Mesothelial cell of epicardium (in vitro differentiated cells): ENCODE data around the gene TBC1D4. TPM values are rescaled to one million over a fixed set of nuclear protein-coding genes. Genes with fewer than 3 reads are reported as not detected.
A peak's percentile ranks its signal among the peaks of the same experiment; 100 is the strongest.

ENCODE experiments used
- DNase-seq, 2 experiments: peaks; one replicate each; pipeline ENCODE4 v3.0.0; 2021; ENCODE audit warnings: low spot score in 2 of 2; ENCODE audit not compliant: unreplicated experiment in 2 of 2
- H3K27ac Mint-ChIP-seq: 2 replicates; pipeline ENCODE4 v1.8.0; 2021; ENCODE audit warnings: mixed read lengths
- H3K27me3 Mint-ChIP-seq: 2 replicates; pipeline ENCODE4 v1.8.0; 2021; ENCODE audit warnings: low read depth, mixed read lengths
- H3K36me3 Mint-ChIP-seq: 2 replicates; pipeline ENCODE4 v1.8.0; 2021; ENCODE audit warnings: mixed read lengths
- H3K4me1 Mint-ChIP-seq: 2 replicates; pipeline ENCODE4 v1.8.0; 2021; ENCODE audit warnings: mixed read lengths
- H3K4me3 Mint-ChIP-seq: 2 replicates; pipeline ENCODE4 v1.8.0; 2021; ENCODE audit warnings: mild to moderate bottlenecking, moderate library complexity, mixed read lengths
- H3K9me3 Mint-ChIP-seq: 2 replicates; pipeline ENCODE4 v1.8.0; 2021; ENCODE audit warnings: mixed read lengths
- total RNA-seq: library from RNA; stranded (reverse); gene quantifications from 3 replicates; pipeline ENCODE4 v1.2.1, GENCODE V29; 2021
- TF ChIP-seq, protein P1 (sequence below): fragments of 200-600 bp; sonication (generic); IDR thresholded peaks from one replicate; pipeline ENCODE4 v1.5.0; 2021; ENCODE audit warnings: antibody characterized with exemption; ENCODE audit not compliant: unreplicated experiment

The TBC1D4 gene
- total RNA-seq, 1 donor from 2014 or later, result 20.5 TPM

DNA sequence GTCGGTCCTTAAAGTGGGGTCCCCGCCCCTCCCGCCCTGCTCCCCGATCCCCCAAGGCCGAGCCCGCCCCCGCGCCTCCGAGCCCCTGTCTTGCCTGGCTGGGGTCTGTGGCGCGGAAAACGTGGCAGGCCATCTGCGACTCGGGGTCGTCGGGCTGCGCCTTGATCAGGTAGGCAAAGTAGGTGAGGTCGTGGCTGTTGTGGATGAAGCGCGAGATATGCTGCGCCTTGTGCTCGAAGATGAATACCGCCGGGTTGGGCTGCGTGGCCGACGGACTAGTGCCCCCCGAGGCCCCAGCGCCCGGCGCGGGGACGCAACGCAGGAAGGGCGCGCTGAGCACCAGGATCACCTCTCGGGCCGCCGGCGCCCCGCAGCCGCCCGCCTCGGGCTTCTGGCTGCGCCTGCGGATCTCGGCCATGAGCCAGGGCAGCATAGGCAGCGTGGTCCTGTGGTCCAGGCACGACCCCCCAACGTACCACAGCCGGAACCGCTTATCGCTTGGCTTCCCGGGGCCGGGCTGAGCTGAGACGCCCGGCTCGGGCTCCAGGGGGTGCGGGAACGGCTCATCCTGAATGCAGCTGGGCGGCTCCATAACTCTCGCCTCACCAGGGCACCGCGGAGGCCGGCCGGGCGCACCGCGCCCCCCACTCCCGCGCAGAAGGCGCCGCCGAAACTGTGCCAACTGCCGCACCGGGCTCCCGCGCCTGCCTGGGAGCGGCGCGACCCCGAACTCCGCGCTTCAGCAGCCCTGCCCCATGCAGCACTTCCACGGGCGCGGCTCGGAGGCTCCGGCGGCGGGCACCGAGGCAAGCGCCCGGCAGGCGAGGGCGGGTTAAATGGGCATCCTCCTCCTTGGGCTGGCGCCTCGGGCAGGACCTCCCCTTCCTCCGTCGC, 546 bp downstream of the TBC1D4 start:
- Mint-ChIP-seq H3K27ac (peak overlapping the region; percentile 75), H3K27me3 (no peaks in the 10 kb centered on the region), H3K4me3 (peak overlapping the region; percentile 99), H3K4me1 (peaks cover 37% of the 10 kb centered on the region), H3K9me3 (no peaks in the 10 kb centered on the region), H3K36me3 (no peaks in the 10 kb centered on the region)
- TF ChIP-seq, protein P1, sequence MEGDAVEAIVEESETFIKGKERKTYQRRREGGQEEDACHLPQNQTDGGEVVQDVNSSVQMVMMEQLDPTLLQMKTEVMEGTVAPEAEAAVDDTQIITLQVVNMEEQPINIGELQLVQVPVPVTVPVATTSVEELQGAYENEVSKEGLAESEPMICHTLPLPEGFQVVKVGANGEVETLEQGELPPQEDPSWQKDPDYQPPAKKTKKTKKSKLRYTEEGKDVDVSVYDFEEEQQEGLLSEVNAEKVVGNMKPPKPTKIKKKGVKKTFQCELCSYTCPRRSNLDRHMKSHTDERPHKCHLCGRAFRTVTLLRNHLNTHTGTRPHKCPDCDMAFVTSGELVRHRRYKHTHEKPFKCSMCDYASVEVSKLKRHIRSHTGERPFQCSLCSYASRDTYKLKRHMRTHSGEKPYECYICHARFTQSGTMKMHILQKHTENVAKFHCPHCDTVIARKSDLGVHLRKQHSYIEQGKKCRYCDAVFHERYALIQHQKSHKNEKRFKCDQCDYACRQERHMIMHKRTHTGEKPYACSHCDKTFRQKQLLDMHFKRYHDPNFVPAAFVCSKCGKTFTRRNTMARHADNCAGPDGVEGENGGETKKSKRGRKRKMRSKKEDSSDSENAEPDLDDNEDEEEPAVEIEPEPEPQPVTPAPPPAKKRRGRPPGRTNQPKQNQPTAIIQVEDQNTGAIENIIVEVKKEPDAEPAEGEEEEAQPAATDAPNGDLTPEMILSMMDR, result no peak
- DNase-seq, result peak; percentile 30 to 64

- peaks cover 37% of the 10 kb centered on the region for H3K4me1 Mint-ChIP-seq
- H3K9me3 Mint-ChIP-seq, result no peaks in the 10 kb centered on the region
- no peaks in the 10 kb centered on the region for H3K36me3 Mint-ChIP-seq
- TF ChIP-seq, protein P1, result no peak
- H3K4me3 Mint-ChIP-seq, result peak overlapping the region; percentile 99
- H3K27ac Mint-ChIP-seq, result peak overlapping the region; percentile 81
- peak; percentile 33 to 61 for DNase-seq
- no peaks in the 10 kb centered on the region for H3K27me3 Mint-ChIP-seq
Observed at GRCh38 chr13:75480671-75481175, 1.2 kb downstream of the TBC1D4 start.

DNA sequence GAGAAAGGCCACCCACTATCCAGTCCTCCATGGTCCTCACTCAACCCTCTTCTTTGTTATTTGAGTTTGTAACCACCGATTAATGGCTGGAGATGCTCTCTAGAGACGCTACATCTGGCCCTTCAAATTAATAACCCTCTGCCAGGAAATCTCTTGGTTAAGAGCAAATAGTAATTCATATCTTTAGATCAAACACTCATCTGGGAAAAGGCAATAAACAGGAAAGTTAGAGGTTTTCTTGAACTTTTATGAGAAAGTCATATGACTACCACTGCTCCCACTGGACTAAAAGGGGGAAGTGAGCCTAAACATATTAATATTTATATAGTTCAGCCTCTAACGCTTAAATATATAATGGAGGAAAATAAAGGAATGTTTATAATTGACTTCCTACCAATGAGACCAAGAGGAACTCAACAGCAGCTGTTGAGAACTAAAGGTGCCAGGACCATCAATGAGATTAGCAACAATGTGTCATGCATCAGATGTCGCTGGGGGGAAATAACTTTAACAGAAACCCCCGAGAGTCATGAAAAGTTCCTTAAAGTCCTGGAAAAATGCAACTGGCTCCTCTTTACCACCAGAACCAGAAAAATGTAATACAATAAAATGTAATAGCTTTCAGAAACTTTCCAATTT, 2.7 kb downstream of the TBC1D4 start:
- Mint-ChIP-seq H3K9me3 (no peaks in the 10 kb centered on the region), H3K4me3 (peak overlapping the region; percentile 99), H3K27me3 (no peaks in the 10 kb centered on the region), H3K4me1 (peaks cover 34% of the 10 kb centered on the region), H3K27ac (no peak overlapping the region), H3K36me3 (no peaks in the 10 kb centered on the region)
- TF ChIP-seq, protein P1, result no peak
- no peak for DNase-seq

DNA sequence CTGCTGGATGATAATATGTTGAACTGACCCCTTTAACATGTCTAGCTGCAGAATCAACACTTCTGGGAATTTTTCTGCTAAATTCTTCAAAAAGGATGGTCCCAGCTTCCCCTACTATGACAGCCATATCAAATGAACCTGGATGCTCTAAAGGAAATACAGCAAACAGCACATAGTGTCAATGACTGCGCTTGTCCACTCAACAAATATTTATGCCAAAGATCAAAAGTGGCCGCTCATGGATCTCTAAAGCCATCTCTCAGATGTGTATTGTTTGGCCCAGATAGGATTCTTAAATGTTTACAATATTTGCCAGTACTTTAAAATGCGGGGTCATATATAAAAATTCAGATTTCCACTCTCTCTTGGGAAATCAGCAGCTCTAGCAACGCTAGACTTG, 3.3 kb downstream of the TBC1D4 start:
- peaks cover 34% of the 10 kb centered on the region for H3K4me1 Mint-ChIP-seq
- H3K9me3 Mint-ChIP-seq, result no peaks in the 10 kb centered on the region
- H3K4me3 Mint-ChIP-seq, result peak overlapping the region; percentile 2
- no peak for DNase-seq
- H3K36me3 Mint-ChIP-seq, result no peaks in the 10 kb centered on the region
- no peaks in the 10 kb centered on the region for H3K27me3 Mint-ChIP-seq
- TF ChIP-seq, protein P1, result no peak
- H3K27ac Mint-ChIP-seq, result no peak overlapping the region

DNA sequence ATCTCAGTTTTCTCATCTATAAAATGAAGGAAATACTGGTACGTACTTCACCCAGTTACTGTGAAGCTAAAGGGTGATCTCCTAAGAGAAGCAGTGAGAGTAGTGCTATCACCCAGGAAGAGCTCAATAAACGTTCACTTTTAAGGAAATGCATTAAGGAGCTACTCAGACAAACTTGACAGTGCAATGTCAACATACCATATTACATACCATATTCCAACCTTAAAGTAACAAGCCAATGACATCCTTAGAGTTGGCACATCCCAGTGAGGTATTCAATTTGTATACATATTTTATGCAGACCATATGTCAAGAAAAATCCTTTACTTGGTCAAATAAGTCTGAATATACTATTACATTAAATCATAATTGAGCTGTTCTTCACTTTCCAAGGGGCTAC, 7.0 kb downstream of the TBC1D4 start:
- TF ChIP-seq, protein P1, result no peak
- DNase-seq, result no peak
- no peaks in the 10 kb centered on the region for H3K36me3 Mint-ChIP-seq
- no peaks in the 10 kb centered on the region for H3K27me3 Mint-ChIP-seq
- no peak overlapping the region for H3K27ac Mint-ChIP-seq
- H3K9me3 Mint-ChIP-seq, result no peaks in the 10 kb centered on the region
- no peak overlapping the region for H3K4me3 Mint-ChIP-seq
- H3K4me1 Mint-ChIP-seq, result peaks cover 24% of the 10 kb centered on the region
